T-helper 9 cell (primary cell): ENCODE measurements around the gene TMPRSS11B.
"Not testable (repeated sequence)": the region's sequence is repeated elsewhere in the genome, so short reads cannot be mapped to it uniquely, and the experiment has no call there.

Experiments
- DNase-seq: peaks from one replicate; pipeline ENCODE4 v3.0.0-alpha.2; 2020
- total RNA-seq, 2 donors: gene quantifications; one replicate each; lab custom pipeline; 2026; lab: John Stamatoyannopoulos, UW

TMPRSS11B gene
- 0 reads per million in 2 donors for total RNA-seq

GRCh38 chr4:68245594-68245993 lies at the start of gene TMPRSS11B:
TMPRSS11B (minus strand) TSS chr4:68245694; CDS start chr4:68245558, 136 bp downstream.
- no peak for DNase-seq

- DNase-seq = no peak
These were observed 45.8 kb upstream of the TMPRSS11B start for GRCh38 chr4:68291256-68291655.

GRCh38 chr4:68288393-68288740 lies 42.9 kb upstream of the TMPRSS11B start:
- no peak for DNase-seq

- no peak for DNase-seq
These were observed 42.4 kb upstream of the TMPRSS11B start for GRCh38 chr4:68287704-68288392.

- no peak for DNase-seq
These were observed 38.2 kb upstream of the TMPRSS11B start for GRCh38 chr4:68283714-68284113.

GRCh38 chr4:68283095-68283494 lies 37.6 kb upstream of the TMPRSS11B start:
- DNase-seq = no peak

- not testable (repeated sequence) for DNase-seq
These were observed 36.6 kb upstream of the TMPRSS11B start for GRCh38 chr4:68281796-68282740.

- no peak for DNase-seq
These were observed 32.5 kb upstream of the TMPRSS11B start for GRCh38 chr4:68278029-68278428.

- no peak for DNase-seq
These were observed 32.1 kb upstream of the TMPRSS11B start for GRCh38 chr4:68277627-68278026.

- DNase-seq = no peak
These were observed 27.4 kb upstream of the TMPRSS11B start for GRCh38 chr4:68272860-68273259.

GRCh38 chr4:68272380-68272779 lies 26.9 kb upstream of the TMPRSS11B start:
- no peak for DNase-seq

GRCh38 chr4:68271851-68272357 lies 26.4 kb upstream of the TMPRSS11B start:
- no peak for DNase-seq

GRCh38 chr4:68267433-68267944 lies 22.0 kb upstream of the TMPRSS11B start:
- no peak for DNase-seq

- no peak for DNase-seq
These were observed 19.5 kb upstream of the TMPRSS11B start for GRCh38 chr4:68264875-68265565.

GRCh38 chr4:68259191-68259590 lies 13.7 kb upstream of the TMPRSS11B start:
- no peak for DNase-seq

GRCh38 chr4:68257719-68258118 lies 12.2 kb upstream of the TMPRSS11B start:
- DNase-seq = no peak

- DNase-seq = no peak
These were observed 10.8 kb upstream of the TMPRSS11B start for GRCh38 chr4:68256284-68256683.

- DNase-seq = no peak
These were observed 4.8 kb upstream of the TMPRSS11B start for GRCh38 chr4:68250151-68250930.

- no peak for DNase-seq
These were observed 3.9 kb upstream of the TMPRSS11B start for GRCh38 chr4:68249434-68249833.

GRCh38 chr4:68240620-68241019 lies 4.9 kb downstream of the TMPRSS11B start:
- DNase-seq = no peak

- DNase-seq = no peak
These were observed 16.9 kb downstream of the TMPRSS11B start for GRCh38 chr4:68228568-68228967.

GRCh38 chr4:68218044-68218443 lies 27.4 kb downstream of the TMPRSS11B start:
- no peak for DNase-seq
